Liver (tissue), 9 donors: ENCODE measurements around the gene MTHFSD. TPM values are rescaled to one million over a fixed set of nuclear protein-coding genes. Genes with fewer than 3 reads are reported as not detected.
A peak's percentile ranks its signal among the peaks of the same experiment; 100 is the strongest.

ENCODE experiments used
- DNase-seq: peaks from one replicate; pipeline ENCODE4 v3.0.0-alpha.2; 2017; ENCODE audit warnings: low spot score
- H3K27ac ChIP-seq, 2 donors: one replicate each; pipeline ENCODE4 v1.7.0; 2013; ENCODE audit warnings: inconsistent platforms in 2 of 2, low read length in 2 of 2, control low read depth in 1 of 2, low read depth in 1 of 2, mild to moderate bottlenecking in 1 of 2
- H3K27me3 ChIP-seq, 4 donors: one replicate each; pipeline versions ENCODE4 v1.6.1 to v1.7.0; 2013; ENCODE audit warnings: low read length in 3 of 4, inconsistent platforms in 1 of 4, mild to moderate bottlenecking in 1 of 4, moderate library complexity in 1 of 4; ENCODE audit not compliant: control insufficient read depth in 4 of 4, insufficient read depth in 4 of 4
- H3K36me3 ChIP-seq, 4 donors: one replicate each; pipeline versions ENCODE4 v1.6.1 to v1.7.0; 2013; ENCODE audit warnings: low read length in 3 of 4, mild to moderate bottlenecking in 3 of 4, low read depth in 1 of 4, moderate library complexity in 1 of 4; ENCODE audit not compliant: control insufficient read depth in 4 of 4, insufficient read depth in 3 of 4
- H3K4me1 ChIP-seq, 4 donors: one replicate each; pipeline versions ENCODE4 v1.6.1 to v1.7.0; 2013; ENCODE audit warnings: low read length in 3 of 4, mild to moderate bottlenecking in 3 of 4, moderate library complexity in 1 of 4; ENCODE audit not compliant: control insufficient read depth in 4 of 4, insufficient read depth in 4 of 4
- H3K4me3 ChIP-seq, 3 donors: one replicate each; pipeline versions ENCODE4 v1.6.1 to v1.7.0; 2013; ENCODE audit warnings: low read length in 3 of 3, control low read depth in 1 of 3, low read depth in 1 of 3, mild to moderate bottlenecking in 1 of 3
- H3K9ac ChIP-seq, 2 donors: one replicate each; pipeline ENCODE4 v1.7.0; 2013; ENCODE audit warnings: low read length in 2 of 2, mild to moderate bottlenecking in 2 of 2, moderate library complexity in 2 of 2, control low read depth in 1 of 2, low read depth in 1 of 2
- H3K9me3 ChIP-seq, 4 donors: one replicate each; pipeline versions ENCODE4 v1.6.1 to v1.7.0; 2013; ENCODE audit warnings: low read length in 3 of 4; ENCODE audit not compliant: control insufficient read depth in 4 of 4
- CTCF ChIP-seq: fragments of 150-350 bp; IDR thresholded peaks from 2 replicates; pipeline ENCODE4 v1.5.1; 2017; ENCODE audit warnings: improper control_type of control experiment, low read depth, low read length; ENCODE audit not compliant: missing input control
- EGR1 ChIP-seq, 2 donors: IDR thresholded peaks; 2 replicates each; pipeline ENCODE4 v1.6.1; 2016 to 2018; ENCODE audit warnings: antibody characterized with exemption in 2 of 2, low read depth in 2 of 2
- FOXA1 ChIP-seq: IDR thresholded peaks from 2 replicates; pipeline ENCODE4 v1.6.1; 2016; ENCODE audit warnings: antibody characterized with exemption
- FOXA2 ChIP-seq: IDR thresholded peaks from 2 replicates; pipeline ENCODE4 v1.6.1; 2016; ENCODE audit warnings: antibody characterized with exemption
- GABPA ChIP-seq, 2 donors: IDR thresholded peaks in 1 of 2; conservative IDR thresholded peaks in 1 of 2; 2 replicates each; pipeline ENCODE4 v1.6.1; 2016; ENCODE audit warnings: antibody characterized with exemption in 2 of 2, mild to moderate bottlenecking in 1 of 2, moderate library complexity in 1 of 2
- HNF4A ChIP-seq, 2 donors: conservative IDR thresholded peaks; 2 replicates each; pipeline ENCODE4 v1.6.1; 2016; ENCODE audit warnings: antibody characterized with exemption in 2 of 2, mild to moderate bottlenecking in 2 of 2
- HNF4G ChIP-seq: IDR thresholded peaks from 2 replicates; pipeline ENCODE4 v1.6.1; 2016; ENCODE audit warnings: antibody characterized with exemption
- JUND ChIP-seq, 2 donors: IDR thresholded peaks; 2 replicates each; pipeline ENCODE4 v1.6.1; 2016; ENCODE audit warnings: antibody characterized with exemption in 2 of 2
- MAX ChIP-seq: IDR thresholded peaks from 2 replicates; pipeline ENCODE4 v1.6.1; 2016; ENCODE audit warnings: antibody characterized with exemption
- NR2F2 ChIP-seq: IDR thresholded peaks from 2 replicates; pipeline ENCODE4 v1.6.1; 2016; ENCODE audit warnings: antibody characterized with exemption
- RAD21 ChIP-seq, 2 donors: IDR thresholded peaks; 2 replicates each; pipeline ENCODE4 v1.6.1; 2016; ENCODE audit warnings: antibody characterized with exemption in 2 of 2, mild to moderate bottlenecking in 2 of 2
- REST ChIP-seq: IDR thresholded peaks from 2 replicates; pipeline ENCODE4 v1.6.1; 2016; ENCODE audit warnings: antibody characterized with exemption, mild to moderate bottlenecking
- SP1 ChIP-seq: IDR thresholded peaks from 2 replicates; pipeline ENCODE4 v1.6.1; 2018; ENCODE audit warnings: antibody characterized with exemption, mild to moderate bottlenecking
- TAF1 ChIP-seq: conservative IDR thresholded peaks from 2 replicates; pipeline ENCODE4 v1.6.1; 2016; ENCODE audit warnings: antibody characterized with exemption, mild to moderate bottlenecking
- WGBS: extraction: QIAGEN DNeasy Blood & Tissue Kit; methylation state at CpG from one replicate; pipeline ENCODE4 v1.1.7; 2013; 5-methylcytosine and 5-hydroxymethylcytosine counted together
- polyA plus RNA-seq, 2 donors: library from polyadenylated mRNA; stranded (reverse) in 1 of 2; unstranded in 1 of 2; fragments of 200-250 nt in 1 of 2; fragments of >200 nt in 1 of 2; fragmentation: Nextera tagmentation in 1 of 2; extraction: Ambion mirVana in 1 of 2; gene quantifications; one replicate each; pipeline versions ENCODE4 v1.2.1 to v1.2.3, GENCODE V29; 2013 to 2015
- total RNA-seq, 2 donors: library from RNA; depleted of rRNA; stranded (reverse); fragments of >200 nt; gene quantifications; one replicate each; pipeline ENCODE4 v1.2.3, GENCODE V29; 2014
- donor health status: healthy.
- donor health status: healthy.
- donor health status: healthy.
- donor health status: healthy.
- donor health status: healthy.

The MTHFSD gene
- total and polyA plus RNA-seq, 4 donors: 4.6 to 8.1 (median 6.5) TPM

DNA sequence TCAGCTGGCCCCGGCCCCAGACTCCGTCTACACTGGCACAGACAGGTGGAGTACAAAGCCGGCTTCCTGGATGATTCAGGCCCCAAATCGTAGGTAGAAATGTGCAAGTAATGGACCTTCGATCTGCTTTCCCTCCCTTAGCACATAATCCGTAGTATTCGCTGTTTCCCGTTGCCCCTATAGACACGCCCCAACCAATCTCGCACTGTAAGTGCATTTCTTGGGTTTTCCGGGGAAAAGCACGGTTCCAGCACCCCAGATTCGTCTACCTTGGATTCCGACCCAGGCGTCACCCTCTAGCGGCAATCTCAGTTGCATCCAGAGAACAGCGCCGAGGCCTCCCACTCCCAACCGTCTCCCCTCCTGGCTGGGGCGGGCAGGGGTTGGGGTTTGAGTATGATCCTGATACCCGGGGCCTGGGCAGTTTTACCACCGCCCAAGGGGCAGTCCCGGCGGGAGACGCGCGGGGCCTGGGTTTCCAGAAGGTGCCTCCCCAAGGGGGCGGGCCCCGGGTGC, 56.8 kb downstream of the MTHFSD start:
- peaks cover 13 to 37% (median 32%) of the 10 kb centered on the region in 4 donors for H3K27me3 ChIP-seq
- no peak overlapping the region for H3K4me3 ChIP-seq
- peaks cover 0 to 10% (median 6%) of the 10 kb centered on the region in 4 donors for H3K4me1 ChIP-seq
- H3K36me3 ChIP-seq: no peaks in the 10 kb centered on the region
- no peaks in the 10 kb centered on the region for H3K9me3 ChIP-seq
- no peak for TF ChIP-seq HNF4A (conservative IDR thresholded peaks at IDR 0.05)
- no peak for TF ChIP-seq REST
- no peak for TF ChIP-seq HNF4G
- TF ChIP-seq JUND (IDR thresholded peaks at IDR 0.05): no peak
- TF ChIP-seq CTCF: no peak
- TF ChIP-seq RAD21 (IDR thresholded peaks at IDR 0.05): no peak
- no peak for TF ChIP-seq GABPA (IDR thresholded peaks at IDR 0.05 in 1 of 2, conservative IDR thresholded peaks at IDR 0.05 in 1 of 2)
- TF ChIP-seq TAF1: no peak
- TF ChIP-seq MAX: no peak
- no peak for TF ChIP-seq FOXA2
- WGBS: 11% methylated on average over 29 of the region's 29 CpGs
- no peak overlapping the region for H3K27ac ChIP-seq
- no peak for DNase-seq
- no peak overlapping the region for H3K9ac ChIP-seq

DNA sequence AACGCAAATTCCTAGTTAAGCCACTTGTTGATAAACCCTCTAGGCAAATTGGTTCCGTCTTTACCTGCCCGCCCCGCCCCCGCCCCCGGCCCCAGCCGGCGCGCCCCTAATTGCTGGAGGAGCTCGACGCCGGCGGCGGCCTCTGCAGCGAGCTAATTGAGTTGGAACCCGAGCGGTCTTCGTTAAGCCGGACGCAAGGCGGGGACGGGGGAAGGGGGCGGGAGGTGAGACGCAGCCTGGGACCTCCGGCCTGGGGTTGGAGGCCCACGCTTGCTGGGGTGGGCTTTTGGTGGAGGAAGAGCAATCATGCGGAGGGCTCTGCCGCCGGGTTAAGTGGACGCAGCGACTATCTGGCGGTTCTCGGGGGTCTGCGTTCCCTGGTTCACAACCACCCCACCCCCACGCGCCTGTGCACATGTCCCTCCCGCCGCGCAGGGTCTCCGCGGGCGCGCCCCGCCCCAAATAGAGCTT, 57.4 kb downstream of the MTHFSD start:
- no peak overlapping the region for H3K27ac ChIP-seq
- peaks cover 0 to 10% (median 6%) of the 10 kb centered on the region in 4 donors for H3K4me1 ChIP-seq
- H3K4me3 ChIP-seq: peak overlapping the region in 1 of 3 donors; percentile 6
- no peaks in the 10 kb centered on the region for H3K9me3 ChIP-seq
- H3K36me3 ChIP-seq: no peaks in the 10 kb centered on the region
- TF ChIP-seq SP1 (no peak), HNF4A (conservative IDR thresholded peaks at IDR 0.05) (no peak), EGR1 (IDR thresholded peaks at IDR 0.05; ENCODE audit: low read depth in 2 of 2) (no peak), GABPA (IDR thresholded peaks at IDR 0.05 in 1 of 2, conservative IDR thresholded peaks at IDR 0.05 in 1 of 2) (no peak), NR2F2 (no peak), FOXA2 (no peak), RAD21 (IDR thresholded peaks at IDR 0.05) (no peak), FOXA1 (no peak)
- peaks cover 14 to 37% (median 32%) of the 10 kb centered on the region in 4 donors for H3K27me3 ChIP-seq
- WGBS: 10% methylated on average over 44 of the region's 44 CpGs
- no peak for DNase-seq
- no peak overlapping the region for H3K9ac ChIP-seq
